Left kidney (tissue), 2 donors: ENCODE results near the gene SRSF1. TPM values are rescaled to one million over a fixed set of nuclear protein-coding genes. Genes with fewer than 3 reads are reported as not detected.
A peak's percentile ranks its signal among the peaks of the same experiment; 100 is the strongest.

Experiments
- DNase-seq: peaks from one replicate; pipeline ENCODE4 v3.0.0-alpha.2; 2013
- polyA plus RNA-seq: library from polyadenylated mRNA; unstranded; fragments of 120-200 nt; gene quantifications from one replicate; pipeline ENCODE4 v1.2.1, GENCODE V29; 2013; ENCODE audit not compliant: insufficient read length

Gene SRSF1
- polyA plus RNA-seq, 1 donor = 451 TPM

DNA sequence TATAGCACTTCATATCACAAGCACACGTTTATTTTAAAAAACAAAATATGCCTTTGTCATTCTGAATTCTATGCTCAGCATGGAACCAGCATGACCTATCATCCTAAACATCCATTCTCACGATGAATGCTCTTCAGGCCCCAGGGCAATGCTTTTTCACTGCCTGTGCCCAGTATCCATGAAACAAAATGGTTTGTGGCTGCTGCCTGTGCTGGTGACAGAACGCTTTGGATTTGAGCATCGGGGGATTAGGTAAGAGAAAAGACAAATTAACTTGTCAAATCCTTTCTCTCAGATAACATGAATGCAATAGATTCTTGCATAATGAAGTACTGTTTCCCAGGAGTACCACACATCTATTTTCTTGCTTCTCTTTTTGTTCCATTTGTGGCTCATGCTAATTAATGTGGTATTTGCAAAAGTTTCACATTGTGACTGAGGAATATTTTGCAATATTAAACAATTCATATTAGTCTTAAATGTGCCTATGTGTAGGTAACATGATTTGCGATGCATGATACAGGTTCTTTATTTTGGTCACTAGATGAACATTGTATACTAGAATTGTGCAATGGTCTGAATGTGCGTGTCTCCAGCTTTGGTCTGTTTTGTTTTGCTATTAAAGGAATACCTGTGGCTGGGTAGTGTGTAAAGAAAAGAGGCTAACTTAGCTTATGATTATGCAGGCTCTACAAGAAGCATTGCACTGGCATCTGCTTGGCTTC is 25.8 kb upstream of the SRSF1 start:
- no peak for DNase-seq

GRCh38 chr17:58028578-58028977 is 21.5 kb upstream of the SRSF1 start:
- no peak for DNase-seq

DNA sequence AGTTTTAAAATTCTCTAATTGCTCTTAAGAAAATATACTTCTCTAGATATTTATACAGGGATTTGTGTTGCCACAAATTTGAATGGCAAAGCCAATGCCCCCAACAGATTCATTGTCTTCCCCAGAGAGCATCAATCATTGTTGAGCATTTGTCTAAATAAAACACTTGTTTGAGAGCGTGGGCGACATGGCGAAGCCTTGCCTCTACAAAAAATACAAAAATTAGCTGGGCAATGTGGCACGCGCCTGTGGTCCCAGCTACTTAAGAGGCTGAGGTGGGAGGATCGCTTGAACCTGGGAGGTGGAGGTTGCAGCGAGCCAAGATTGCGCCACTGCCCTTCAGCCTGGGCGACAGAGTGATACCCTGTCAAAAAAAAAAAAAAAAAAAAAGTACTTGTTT is 13.4 kb upstream of the SRSF1 start:
- DNase-seq = no peak

DNA sequence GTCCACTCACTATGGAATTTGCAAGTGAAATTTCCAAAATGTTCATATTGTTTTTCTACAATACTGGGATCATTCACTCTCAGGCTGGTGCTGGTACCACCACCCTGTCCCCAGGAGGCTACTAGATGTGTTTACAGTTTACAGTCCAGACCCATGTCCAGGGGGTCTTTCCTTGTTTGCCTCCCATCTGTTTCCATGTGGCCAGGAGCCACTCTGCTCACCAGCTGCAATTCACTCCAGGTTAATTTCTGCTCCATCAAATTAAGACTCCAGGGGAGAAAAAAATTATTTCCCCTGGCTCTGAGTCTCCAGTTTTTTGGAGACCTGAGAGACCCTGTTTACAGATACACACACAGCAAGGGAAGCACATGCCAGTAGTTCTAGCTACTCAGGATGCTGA is 12.5 kb upstream of the SRSF1 start:
- no peak for DNase-seq

- no peak for DNase-seq
Observed at GRCh38 chr17:58019039-58019438, 12.0 kb upstream of the SRSF1 start.

DNA sequence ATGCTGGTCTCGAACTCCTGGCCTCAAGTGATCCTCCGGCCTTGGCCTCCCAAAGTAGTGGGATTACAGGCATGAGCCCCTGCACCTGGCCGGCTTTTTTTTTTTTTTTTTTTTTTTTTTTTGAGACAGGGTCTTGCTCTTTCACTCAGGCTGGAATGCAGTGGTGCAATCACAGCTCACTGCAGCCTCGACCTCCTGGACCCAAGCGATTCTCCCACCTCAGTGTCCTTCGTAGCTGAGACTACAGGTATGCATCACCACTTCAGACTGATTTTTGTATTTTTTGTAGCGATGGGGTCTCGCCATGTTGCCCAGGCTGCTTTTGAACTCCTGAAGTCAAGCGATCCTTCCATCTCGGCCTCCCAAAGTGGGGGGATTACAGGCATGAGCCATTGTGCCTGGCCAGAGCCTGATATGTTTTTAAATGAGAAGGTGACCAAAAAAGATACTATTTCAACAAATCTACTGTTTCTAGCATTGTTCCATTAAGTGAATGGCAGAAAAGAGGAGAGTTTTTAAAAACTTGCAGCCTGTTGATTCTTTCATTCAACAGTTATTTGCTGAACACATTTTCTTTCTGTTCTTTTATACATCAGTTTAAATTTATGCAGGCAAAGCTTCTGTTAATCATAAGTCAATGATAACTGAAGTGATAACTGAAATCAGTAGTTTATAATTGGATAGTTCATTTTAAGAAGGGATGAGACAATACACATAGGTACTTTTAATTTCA is 3.2 kb upstream of the SRSF1 start:
- no peak for DNase-seq

DNA sequence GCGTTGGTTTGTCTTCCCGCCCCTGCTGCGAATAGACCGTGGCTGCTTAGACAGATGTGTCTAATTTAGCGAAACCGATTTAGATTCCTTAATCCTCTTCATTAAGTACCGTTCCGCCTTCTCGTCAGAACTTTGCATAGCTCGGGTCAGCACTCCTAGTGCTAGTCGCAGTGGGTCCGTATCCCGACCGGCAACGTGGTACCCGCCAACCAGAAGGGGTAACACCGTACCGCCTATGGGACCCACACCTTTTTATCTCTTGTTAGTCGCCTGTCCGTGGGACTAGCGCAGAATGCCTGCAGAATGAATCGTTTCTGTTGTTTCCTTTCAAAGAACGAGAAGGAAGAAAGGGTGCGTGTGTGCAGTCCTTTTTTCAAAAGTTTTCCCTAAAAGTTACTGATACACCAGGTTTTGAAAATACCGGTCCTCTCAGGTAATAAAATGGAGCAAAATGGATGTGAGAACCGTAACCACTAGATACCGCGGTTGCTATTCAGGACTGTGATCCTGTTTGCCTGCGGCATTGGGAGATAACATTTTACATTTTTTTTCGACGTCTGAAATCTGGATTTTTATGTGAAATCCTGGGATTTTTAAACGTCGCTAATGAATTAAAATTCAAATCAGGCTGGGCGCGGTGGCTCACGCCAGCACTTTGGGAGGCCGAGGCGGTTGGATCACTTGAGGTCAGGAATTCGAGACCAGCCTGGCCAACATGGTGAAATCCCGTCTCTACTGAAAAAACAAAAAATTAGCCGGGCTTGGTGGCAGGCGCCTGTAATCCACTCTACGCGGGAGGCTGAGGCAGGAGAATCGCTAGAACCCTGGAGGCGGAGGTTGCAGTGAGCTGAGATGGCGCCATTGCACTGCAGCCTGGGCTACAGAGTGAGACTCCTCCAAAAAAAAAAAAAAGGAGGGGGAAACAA is 998 bp upstream of the SRSF1 start:
- no peak for DNase-seq

DNA sequence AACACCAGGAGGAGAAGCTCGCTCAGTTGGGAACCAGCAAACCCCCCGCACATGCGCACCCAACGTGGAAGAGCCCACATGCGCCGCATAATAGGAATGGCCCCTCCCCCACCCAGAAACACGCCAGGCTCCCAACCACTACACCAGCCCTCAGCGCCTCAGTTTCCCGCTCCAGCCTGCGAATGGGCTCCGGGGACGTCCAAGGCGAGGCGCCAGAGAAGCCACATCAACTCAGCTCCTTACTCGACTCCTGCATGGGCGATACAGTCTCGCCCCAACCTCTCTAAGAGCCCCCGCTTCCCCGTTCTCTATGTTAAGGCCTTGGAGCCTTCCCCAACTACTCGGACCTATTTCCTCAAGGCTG is 504 bp downstream of the SRSF1 start:
- peak; percentile 81 for DNase-seq

DNA sequence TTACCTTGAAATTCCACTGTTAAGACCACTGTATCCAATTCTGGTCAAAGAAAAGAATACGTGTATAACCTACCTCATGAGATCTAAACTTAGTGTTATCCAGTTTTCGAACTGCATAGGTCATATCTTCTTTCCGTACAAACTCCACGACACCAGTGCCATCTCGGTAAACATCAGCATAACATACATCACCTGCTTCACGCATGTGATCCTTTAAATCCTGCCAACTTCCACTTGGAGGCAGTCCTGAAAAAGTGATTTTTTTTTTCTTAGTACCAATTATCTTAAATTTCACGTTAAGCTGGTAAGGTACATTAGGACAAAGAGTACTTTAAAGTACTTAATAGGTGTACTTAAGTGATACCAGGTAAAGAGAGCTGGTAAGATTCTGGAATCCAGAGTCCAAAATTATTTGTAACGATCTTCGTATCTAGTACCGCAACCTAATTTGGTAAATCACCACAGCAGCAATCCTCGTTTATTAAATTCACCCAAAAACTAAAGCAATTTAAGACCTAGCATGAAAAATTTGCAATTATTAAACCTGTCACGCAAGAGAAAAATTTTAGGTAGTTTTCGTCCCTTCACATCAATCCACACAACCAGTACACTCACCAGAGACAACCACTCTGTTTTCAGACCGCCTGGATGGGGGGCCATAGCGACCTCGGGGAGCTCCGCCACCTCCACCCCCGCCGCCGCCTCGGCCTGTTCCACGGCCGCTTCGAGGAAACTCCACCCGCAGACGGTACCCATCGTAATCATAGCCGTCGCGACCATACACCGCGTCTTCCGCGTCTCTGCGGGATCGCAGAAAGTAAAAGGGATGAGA is 1.1 kb downstream of the SRSF1 start:
- DNase-seq = no peak

DNA sequence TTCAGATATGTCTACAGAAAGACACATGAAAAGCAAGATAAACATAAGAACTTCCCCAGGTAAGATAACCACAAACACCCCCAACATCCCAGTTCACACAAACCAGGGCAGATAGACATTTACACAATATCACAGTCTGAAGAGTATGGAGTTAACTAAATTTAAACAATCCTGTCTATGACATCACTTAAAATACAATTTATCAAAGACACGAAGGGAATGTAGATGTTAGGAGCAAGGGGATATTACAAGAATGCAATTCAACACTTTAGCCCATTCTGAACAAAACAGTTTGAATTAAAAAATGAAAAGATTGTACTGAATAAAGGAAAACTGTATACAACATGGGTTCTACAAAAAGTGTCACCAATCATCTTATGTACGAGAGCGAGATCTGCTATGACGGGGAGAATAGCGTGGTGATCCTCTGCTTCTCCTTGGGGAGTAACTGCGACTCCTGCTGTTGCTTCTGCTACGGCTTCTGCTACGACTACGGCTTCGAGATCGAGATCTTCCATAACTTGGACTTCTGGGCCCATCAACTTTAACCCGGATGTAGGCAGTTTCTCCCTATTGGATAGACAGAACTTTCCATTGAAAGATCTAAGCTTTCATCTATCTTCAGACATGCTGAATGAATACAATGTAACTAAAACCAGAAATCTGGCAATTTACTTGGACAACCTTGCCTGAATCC is 1.9 kb downstream of the SRSF1 start:
- no peak for DNase-seq

DNA sequence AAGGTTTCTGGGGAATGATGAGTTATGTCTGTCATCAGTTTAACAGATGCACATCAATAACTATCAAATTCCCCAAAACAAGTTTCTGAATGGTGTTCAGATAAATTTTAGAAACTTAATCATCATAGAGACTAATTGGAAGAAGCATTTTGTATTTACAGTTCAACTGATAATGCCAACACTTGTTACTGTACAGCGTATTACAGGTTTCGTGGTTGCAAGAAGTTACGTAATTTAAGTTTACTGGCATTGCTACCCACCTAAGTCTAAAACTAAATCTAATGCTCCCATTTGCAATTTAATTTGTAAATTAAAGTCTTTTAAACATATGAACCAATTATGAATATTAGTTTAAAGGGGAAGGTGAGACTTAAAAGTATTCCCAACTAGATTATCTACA is 3.0 kb downstream of the SRSF1 start:
- no peak for DNase-seq

DNA sequence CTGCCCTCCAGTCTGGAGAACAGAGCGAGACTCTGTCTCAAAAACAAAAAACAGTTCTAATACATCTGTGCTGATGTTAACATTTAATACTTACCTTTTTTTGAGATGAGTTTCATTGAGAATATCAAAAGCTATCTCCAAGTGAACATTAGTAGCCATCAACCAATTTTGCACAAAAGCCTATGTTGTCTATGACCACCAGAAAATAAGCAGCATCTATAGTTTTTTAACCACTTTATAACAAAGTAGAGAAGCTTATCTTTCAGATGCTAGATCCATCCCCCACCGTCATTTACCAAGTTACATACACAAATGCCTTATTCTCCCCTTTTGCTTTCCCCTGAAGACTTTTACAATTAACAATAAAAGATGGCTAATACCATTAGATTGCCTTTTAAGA is 4.1 kb downstream of the SRSF1 start:
- no peak for DNase-seq

DNA sequence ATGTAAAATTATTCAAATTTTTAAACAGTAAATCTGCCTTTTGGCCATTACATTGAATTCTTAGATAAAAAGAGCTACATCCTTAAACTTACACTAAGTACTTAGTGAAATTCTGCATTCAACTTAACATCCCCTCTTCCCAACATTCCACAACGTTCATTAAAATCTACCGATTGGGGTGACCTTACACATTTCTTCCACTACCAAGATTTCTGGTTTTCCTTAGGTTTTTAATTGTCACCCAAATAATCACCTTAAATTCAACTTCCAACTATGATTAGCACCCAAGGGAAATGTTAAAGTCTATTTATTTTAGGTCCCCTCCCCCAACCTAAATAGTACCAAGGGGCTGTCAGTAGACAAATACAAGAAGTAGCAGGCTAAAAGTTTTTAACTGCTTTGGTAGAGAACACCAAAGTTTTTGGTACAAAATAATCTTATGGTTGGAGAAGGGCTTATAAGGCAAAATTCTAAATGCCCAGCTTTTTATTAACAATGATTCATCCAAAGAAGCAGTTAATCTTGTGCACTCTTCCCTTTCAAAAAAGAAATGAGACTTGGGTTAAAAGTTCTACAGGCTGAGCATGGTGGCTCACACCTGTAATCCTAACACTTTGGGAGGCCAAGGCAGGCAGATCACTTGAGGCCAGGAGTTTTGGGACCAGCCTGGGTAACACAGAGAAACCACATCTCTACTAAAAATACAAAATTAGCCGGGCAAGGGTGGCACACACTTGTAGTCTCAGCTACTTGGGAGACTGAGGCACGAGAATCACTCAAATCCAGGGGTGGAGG is 4.7 kb downstream of the SRSF1 start:
- no peak for DNase-seq

DNA sequence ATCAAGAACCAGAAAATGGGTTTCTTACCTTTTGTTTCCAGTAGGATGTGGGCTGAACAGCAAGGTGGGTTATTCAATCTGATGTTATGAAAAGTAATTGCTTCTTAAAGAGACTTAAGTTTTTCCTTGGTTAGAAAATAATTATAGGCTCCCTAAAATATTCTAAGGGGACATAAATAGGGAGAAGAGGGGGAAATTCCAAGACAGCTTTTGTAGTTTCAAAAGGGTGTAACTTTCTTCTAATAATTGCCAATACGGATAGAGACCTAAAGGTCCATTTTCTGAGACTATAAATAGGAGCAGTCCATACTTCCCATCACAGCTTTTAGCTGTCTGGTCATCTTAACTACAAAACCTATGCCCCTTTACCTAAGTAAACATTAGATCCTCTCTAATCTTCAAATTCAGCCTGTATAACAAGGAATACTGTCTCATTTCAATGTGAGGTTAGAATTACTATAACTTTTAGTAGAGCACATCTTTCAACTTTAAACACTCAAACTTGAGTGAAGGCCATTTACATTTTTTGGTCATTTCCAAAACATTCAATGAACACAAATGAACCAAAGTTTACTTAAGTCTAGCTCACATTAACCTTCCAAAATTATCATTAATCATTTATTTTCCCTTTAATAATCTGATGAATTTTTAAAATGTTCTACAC is 5.5 kb downstream of the SRSF1 start:
- no peak for DNase-seq

DNA sequence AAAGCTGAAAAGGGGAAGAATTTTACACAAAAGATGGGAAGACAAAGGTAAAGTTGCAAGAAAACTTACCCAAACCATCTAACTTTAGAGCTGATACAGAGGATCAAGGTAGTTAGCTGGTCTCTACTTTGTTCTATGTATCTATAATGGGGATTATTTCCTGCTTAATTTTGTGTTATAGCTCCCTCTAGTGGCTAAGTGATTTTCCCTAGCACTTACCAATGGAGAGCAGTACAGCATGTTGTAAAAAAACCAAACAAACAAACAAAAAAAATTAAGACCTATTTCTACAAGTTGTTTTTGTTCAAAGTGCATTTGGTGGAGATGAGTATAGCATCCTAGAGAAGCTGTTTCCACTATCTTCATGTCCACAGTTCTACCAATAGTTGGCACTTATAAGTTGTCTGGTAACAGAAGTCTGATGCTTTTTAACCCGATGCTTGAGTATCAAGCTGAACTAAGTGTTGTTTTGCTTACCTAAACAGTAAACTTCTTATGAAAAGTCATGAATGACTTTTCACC is 7.5 kb downstream of the SRSF1 start:
- peak; percentile 75 for DNase-seq

DNA sequence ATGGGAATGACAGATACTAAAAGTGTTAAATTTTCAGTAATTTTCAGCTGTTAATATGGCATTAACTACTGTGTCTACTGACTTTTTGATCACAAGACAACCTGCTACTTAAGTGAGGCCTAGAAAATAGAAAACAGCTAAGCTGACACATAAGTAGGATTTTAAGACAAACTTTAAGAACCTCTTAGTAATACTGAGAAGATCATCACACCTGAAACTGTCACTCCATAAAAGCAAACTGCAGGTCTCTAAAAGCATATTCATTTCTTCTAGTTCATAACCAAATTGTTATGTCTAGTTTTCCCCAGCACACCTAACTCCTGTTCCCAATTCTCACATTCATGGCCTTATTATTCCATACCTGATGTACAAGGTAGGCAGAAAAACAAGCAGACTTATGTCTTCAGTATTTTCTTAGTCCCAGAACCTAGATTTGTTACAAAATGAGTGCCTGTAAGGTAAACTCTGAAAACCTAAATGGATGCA is 8.0 kb downstream of the SRSF1 start:
- no peak for DNase-seq

- DNase-seq = no peak
Observed at GRCh38 chr17:57997085-57997809, 9.8 kb downstream of the SRSF1 start.

DNA sequence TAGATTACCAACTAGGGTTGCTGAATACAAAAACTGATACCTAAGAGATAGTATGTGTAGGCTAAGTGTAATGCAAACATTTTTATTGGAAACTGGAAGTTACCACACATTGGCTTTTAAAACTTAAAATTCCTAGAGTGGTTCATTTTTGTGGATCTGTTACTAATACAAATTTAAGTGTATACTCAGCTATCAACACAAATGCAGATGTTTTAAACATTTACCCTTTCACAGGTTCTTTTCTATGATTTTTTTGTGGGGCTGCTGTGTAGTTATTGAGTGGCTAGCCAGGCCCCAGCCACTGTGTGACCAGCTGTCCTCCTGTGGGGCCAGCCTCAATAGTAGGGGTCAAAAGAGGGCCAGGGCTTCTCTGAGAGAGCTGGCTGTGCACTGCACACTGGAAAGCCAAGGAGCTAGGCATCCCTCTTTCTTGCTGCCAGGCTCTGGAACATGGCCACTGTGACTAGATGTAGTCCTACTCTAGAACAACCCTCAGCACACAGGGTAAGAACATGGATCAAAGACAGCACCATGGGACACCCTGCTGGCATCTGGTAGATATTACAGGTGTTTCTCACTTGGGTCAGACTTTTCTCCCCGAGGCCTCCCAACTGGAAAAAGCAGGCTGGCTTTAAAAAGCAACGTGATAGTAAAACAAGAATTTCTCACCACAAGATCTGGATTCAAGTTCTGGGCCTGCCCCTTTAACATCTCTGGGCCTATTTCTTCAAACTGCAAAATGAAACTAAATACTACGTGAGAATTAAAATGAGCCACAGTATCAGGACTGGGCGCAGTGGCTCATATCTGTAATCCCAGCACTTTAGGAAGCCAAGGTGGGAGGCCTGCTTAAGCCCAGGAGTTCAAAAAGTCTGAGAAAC is 11.7 kb downstream of the SRSF1 start:
- peak; percentile 78 for DNase-seq
